ENCODE data around the gene NPAS2.

NPAS2 gene

DNA sequence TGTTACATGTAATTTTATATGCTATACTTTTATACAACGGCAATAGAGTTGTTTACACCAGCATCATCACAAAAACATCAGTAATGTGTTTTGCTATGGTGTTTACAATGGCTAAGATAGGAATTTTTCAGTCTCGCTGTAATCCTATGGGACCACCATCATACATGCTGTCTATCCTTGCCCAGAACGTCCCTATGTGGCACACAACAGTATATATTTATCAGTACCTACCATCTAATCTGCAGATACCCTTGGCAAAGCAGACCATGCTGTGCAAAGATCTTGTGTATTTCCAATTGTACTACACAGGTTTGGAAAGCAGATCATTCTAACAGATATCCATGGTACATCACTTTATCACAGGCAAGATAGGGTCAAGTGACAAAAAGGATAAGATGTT lies 197.4 kb downstream of the NPAS2 start:
- DNase-seq (ENCODE audit: low spot score): no peak

DNA sequence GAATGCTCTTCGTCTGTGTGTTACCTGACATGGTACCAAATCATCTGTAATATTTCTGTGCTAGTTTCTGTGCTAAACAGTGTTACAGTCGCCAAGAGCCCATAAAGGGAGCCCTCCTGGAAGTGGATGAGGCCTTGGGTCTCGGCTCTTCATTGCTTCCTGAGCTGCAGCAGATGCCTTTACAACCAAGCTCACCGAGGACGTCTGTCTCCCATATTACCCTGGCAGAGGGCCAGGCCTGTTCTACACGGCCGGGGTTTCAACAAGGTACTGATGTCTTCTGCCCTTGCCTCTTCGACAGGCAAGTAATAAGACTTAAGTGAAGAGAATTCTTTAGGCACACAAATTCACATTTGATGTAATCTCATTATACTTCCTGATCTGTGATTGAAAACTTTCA lies 199.0 kb downstream of the NPAS2 start:
- peak; percentile 48 for DNase-seq (ENCODE audit: low spot score)

DNA sequence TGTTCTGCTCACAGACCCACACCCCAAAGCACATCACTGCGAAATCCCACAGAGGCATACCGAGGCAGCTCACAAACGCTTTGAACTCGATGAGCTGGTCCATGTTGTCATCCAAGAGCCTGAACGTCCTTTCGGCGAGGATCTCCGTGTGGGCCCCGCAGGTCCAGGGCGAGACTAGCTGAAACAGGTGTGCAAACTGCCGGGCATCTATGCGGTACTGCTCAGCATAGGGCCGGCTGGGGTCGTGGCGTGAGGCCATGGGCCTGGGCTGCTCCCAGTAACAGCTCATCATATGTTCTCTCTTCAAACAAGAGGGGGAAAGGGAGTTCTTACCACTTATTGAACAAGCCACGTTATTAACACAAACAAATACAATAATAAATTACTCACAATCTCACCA lies 202.3 kb downstream of the NPAS2 start:
- no peak for DNase-seq (ENCODE audit: low spot score)

DNA sequence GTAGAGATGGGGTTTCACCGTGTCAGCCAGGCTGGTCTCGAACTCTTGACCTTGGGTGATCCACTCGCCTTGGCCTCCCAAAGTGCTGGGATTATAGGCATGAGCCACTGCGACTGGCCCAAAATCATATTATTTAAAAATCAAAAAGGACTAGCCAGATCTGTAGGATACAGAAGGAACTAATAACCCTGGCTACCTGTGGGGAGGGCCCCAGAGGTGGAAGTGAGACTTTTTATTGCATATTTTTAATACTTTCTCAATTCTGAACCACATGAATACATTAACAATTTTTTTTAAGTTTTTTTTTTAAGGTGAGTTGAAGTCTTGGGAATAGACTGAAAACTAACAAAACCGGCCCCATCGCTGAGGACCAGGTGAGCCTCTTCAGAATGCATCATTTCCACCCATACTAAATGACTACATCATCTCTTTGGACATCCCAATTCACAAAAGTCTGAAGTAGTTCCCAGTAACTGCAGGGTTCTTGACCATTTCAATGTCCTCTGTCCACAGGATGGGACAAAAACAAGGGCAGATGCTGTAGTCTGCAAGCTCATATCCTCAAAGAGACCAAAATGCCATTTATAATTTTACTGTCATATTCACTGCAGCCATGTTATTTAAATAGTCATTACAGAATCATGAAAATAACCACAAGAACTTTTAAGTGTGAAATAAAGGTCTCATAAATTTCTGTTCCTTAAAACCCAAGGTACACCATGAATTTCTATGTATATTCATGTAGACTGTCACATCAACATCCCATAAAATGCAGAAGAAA lies 203.6 kb downstream of the NPAS2 start:
- DNase-seq (ENCODE audit: low spot score): no peak

DNA sequence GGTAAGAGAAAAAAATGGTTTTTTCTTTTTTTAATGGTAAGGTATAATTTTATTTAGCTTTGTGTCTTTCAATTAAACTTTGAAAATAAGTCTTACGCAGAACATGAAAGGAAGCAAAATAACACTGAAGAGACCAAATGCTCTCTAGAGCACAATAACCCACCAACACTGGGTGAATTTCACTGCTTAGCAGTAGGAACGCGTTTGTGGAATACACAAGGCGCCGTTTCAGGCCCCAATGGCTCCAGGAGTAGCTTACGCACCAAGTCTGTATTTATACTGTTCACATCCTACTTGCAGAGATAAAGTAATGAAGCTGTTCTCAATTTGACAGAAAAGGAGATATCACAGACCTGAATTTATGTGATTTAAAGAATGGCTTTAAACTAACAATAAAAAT lies 205.6 kb downstream of the NPAS2 start:
- DNase-seq (ENCODE audit: low spot score): no peak

DNA sequence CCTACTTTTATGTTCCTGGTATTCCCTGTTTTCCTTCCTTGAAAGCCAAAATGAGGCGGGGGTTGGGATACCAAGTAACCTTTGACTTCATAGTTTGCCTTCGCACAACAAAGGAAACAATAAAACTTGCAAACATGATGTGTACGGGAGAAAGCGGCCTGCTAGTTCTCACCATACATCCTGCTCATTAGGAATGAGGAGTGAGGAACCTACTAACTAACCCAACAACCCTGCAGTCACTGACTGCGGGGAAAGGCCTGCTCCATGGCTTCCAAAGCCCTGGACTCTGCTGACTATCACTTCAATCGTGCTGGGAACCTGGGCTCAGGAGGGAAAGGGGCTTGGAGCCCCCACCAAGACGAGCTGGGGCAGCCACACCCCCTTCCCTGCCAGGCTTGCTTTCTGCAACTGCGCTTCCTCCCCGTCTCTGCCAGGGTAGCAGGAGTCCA lies 206.3 kb downstream of the NPAS2 start:
- no peak for DNase-seq (ENCODE audit: low spot score)

DNA sequence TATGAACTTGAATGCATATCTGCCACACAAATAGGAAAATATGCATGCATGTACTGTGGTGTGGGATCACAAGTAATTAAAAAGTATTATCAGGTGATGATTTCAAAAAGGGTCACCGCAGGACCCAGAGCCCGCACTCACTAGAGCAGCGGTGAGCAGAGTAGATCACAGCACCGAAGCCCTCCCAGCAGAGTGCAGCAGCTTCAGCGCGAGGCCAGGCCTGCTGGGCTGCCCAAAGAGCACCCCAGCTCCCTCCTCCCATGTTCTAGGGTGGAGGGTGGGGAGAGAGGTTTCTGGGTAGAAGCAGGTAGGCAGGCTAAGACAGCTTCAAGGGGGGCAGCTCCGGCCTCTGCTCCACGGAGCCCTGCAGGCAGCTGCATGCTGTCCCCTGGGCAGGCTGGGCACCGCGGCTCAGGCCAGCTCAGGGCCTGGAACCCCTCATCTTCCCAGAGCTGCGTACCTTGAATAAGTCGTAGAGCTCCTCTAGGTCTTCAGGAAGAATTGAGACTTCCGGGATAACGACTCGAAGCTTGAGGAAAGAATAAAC lies 207.1 kb downstream of the NPAS2 start:
- DNase-seq (ENCODE audit: low spot score): no peak

DNA sequence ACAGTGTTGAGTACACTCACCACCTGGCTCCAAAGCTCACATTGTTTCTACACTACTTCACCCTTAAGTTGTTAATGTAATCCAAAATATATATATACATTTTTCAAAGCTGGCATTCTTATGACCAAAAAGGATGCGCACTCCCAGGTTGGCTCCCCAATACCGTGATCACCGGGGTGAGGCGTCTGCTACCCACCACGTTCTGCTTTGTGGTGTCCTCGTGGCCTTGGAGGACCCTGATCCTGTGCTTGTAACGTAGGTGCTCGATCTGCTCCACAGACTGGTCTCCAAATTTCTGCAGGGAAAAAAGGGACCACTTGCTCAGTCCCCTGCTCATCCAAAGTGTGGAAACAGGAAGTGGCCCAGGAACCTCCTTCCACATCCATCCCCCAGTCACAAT lies 207.9 kb downstream of the NPAS2 start:
- no peak for DNase-seq (ENCODE audit: low spot score)

DNA sequence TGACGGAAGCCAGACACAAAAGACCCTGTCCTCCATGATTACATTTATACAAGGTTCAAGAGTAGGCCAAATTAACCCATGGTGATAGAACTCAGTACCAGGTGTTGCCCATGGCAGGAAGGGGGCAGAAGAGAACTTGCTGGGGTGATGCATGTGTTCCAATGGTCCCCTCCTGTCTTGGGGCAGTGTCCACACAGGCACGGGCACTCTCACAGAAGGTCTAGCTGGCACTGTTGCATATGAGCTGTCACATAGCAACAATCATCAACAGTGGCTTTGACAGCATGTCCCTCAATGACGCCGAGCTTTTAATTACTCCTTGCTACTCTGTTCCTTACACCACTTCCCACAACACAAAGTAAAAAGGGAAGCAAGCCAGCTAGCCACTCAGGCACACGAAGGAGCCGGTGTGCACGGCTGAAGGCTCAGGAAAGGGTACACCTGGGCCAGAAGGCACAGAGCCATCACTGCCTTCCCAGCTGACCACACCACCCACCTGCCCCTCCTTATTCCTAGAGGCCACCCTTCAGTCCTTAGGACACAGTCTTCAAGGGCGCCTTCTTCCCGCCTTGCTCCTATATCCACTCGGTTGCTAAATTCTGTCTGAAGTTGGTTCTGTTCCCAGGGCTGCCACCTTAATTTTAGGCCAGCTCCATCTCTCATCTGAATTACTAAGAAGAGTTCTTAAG lies 211.1 kb downstream of the NPAS2 start:
- DNase-seq (ENCODE audit: low spot score): no peak

DNA sequence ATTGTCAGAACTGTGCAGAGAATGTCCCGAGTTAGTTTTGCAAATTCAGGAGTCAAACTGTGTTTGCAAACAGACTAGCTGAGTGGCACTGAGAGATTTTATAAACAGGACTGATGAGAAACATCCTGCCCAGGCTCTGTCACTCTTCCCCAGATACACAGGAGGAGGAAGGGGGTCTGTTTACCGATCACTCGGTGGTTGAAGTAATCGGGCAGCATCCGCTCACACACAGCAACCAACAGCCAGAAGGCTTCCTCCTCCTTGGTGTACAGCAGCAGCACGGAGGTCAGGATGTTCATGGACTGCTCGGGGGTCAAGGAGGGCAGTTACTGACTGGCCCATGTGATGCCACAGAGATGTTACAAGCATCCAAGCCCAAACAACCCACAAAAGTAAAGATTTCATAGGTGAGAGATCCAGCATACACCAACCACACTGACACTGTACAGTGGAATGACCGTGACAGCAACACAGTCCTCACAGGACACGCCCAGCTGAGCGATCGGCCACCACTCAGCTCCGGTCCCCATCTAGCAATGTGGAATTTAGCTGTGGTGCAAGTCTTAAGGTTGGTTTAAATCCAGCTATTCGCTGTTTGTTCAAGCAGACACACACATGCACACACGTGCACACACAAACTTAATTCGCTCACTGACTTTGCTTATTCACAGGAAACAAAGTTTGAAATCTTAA lies 212.3 kb downstream of the NPAS2 start:
- no peak for DNase-seq (ENCODE audit: low spot score)

DNA sequence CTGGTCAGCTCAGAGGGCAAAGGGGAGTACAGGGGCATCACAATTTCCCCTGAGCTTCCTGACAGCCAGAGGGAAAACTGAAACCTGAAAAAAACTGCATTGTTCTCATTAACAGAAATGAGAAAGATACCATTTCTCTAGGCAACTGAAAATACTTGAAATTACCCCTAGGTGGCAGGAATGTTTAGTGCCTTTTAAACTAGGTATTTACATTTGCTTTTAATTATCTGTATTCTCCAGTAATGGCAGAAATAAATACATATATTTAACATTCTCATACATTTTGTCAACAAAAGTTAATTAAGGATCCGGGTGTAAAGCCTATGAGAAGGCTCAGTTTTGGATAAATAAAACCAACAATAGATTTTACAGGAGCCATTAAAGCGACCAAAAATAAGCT lies 216.6 kb downstream of the NPAS2 start:
- DNase-seq (ENCODE audit: low spot score): no peak

DNA sequence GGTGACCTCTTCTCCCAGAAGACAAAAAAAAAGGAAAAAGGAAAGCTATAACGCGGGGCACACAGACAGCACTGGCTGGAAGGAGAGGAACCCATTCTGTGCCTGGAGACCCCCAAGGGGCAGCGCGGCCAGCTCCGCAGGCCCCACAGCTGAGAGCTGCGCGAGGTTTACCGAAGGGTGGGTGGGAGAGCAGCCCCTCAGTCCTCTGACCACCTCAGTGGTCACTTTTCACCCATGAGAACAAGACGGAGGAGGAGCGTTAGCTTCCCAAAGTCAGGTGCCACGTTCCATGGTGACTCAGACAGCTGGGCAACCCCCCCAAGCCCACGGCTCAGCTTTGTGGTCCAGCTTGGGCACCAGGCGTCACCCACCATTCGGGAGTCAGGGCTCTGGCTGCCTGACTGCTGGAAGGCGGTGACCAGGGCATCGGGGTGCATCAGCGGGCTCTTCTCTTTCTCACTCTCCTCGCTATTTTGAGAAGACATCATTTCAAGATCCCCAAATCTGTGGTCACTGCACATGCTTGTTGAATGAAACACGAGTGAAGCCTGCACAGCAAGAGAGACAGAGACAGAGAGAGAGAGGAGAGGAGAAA lies 217.3 kb downstream of the NPAS2 start:
- no peak for DNase-seq (ENCODE audit: low spot score)

DNA sequence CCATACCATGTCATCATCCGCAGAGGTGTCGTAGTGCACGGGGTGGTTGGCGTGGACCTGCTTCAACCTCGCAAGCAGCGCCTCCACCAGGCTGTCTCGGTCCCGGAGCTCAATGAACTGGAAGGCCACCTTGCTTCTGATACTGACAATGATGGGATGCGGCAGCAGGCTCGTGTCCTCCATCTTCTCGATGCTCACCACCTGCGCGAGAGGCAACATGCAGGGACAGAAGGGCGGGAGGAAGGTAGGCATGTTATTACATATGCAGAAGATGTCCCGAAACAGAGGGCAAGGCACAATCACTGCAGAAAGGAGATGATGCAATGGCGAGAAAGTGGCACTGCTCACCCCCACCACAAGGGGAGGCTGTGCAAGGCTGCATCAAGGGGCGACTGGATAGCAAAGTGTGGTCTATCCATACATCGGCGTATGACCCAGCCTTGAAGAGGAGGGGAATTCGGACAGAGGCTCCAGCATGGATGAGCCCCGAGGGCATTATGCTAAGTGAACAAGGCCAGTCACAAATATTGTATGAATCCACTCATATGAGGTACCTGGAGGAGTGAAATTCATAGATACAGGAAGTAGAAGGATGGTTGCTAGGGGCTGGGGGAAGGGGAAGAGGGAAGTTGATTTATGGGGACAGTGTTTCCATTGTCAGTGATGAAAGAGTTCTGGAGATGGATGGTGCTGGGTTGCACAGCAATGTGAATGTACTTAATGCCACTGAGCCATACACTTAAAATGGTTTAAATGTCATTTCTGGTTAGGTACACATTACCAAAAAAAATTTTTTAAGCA lies 218.7 kb downstream of the NPAS2 start:
- DNase-seq (ENCODE audit: low spot score): peak; percentile 63

DNA sequence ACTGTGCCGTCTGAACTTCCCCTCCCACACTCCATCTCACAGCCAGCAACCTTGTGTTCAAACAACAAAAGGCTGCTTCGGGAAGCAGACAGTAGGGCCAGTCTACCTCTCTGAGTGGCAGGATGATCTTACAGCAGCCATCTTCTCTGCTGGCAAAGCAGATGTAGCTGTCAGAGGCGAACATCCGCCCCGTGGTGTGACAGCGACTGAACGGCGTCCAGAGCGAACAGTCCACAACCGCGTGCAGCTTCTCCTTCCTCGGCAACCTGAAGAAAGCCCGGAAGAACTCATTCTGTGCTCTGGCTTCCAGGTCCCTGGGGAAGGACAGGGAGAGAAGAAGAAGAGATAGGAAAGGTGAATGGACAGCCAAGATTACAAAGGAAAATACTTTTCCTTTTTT lies 220.1 kb downstream of the NPAS2 start:
- no peak for DNase-seq (ENCODE audit: low spot score)

DNA sequence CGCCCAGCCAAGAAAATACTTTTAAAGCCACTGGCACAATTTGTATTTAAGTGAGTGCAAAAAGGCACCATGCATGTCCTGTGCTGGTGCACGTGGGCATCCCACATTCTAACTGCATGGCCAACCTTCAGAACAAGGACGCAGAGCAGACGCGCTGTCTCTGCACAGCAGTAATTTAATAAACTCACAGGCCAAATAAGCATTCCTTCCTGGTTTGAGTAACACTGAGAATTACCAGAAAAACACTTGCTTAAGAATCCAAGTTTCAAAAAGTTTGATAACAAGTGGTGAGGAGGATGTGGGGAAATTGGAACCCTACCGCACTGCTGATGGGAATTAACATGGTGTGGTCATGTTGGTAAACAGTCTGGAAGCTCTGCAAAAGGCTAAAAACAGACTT lies 220.8 kb downstream of the NPAS2 start:
- DNase-seq (ENCODE audit: low spot score): no peak

DNA sequence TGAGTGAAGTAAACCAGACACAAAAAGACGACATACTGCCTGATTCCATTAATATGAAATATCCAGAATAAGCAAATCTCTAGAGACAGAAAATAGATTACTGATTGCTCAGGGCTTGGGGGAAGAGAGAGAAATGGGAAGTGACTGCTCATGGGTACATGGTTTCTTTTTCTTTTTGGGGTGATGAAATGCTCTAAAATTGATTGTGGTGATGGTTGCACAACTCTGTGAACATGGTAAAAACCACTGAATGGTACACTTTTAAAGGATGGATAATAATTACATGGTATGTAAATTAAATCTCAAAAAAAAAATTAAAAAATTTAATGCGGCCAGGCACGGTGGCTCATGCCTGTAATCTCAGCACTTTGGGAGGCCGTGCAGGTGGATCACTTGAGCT lies 221.5 kb downstream of the NPAS2 start:
- DNase-seq (ENCODE audit: low spot score): no peak

DNA sequence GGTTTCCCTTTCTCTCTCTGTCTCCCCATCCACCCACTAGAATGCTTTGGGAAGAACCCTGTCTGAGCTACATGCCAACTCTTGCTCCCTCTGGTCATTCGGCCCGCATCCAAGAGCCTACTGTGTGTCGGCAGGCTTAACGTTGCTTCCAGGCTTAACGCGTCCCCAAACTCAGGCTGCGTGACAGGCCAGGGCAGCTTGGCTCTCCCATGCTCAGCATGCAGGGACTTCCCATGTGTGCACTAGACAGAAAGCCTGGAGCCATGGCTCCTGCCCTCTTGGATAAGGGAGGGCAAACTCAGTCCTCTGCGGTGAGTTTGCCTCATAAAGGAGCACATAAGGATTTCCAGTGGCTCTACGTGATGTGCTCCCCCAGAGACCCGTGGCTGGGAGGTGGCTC lies 225.4 kb downstream of the NPAS2 start:
- no peak for DNase-seq (ENCODE audit: low spot score)
